Fibroblast of lung (primary cell): Measurements from ENCODE around the gene NDUFB3. TPM values are rescaled to one million over a fixed set of nuclear protein-coding genes. Genes with fewer than 3 reads are reported as not detected.
A peak's percentile ranks its signal among the peaks of the same experiment; 100 is the strongest.

Experiments
- DNase-seq, 2 donors: peaks; one replicate each; pipeline versions ENCODE4 v3.0.0 to v3.0.0-alpha.2; 2010; ENCODE audit warnings: low read depth in 2 of 2
- H2AFZ ChIP-seq: 2 replicates; pipeline ENCODE4 v1.5.1; 2012; ENCODE audit warnings: low read length, control low read depth, inconsistent platforms
- H3K27ac ChIP-seq: 2 replicates; pipeline ENCODE4 v1.5.1; 2011; ENCODE audit warnings: low read length, control low read depth; ENCODE audit not compliant: insufficient read depth
- H3K27me3 ChIP-seq: 2 replicates; pipeline ENCODE4 v1.5.1; 2011; ENCODE audit warnings: mild to moderate bottlenecking, low read length; ENCODE audit not compliant: control insufficient read depth, insufficient read depth
- H3K36me3 ChIP-seq: 2 replicates; pipeline ENCODE4 v1.5.1; 2011; ENCODE audit warnings: low read length; ENCODE audit not compliant: control insufficient read depth, insufficient read depth
- H3K4me1 ChIP-seq: 2 replicates; pipeline ENCODE4 v1.5.1; 2011; ENCODE audit warnings: low read length; ENCODE audit not compliant: control insufficient read depth, insufficient read depth; ENCODE audit errors: extremely low read depth
- H3K4me2 ChIP-seq: 2 replicates; pipeline ENCODE4 v1.5.1; 2011; ENCODE audit warnings: low read length, control low read depth; ENCODE audit not compliant: insufficient read depth; ENCODE audit errors: extremely low read depth
- H3K4me3 ChIP-seq, 4 experiments: fragments of 200-600 bp in 1 of 4; sonication (generic) in 1 of 4; replicated peaks in 1 of 4; 2 replicates each; pipeline ENCODE4 v1.5.1; 2011 to 2016; ENCODE audit warnings: low read length in 4 of 4, low read depth in 3 of 4, mild to moderate bottlenecking in 3 of 4, control low read depth in 2 of 4, inconsistent platforms in 1 of 4, mixed read lengths in 1 of 4; ENCODE audit not compliant: insufficient read depth in 1 of 4; ENCODE audit errors: control extremely low read depth in 1 of 4
- H3K79me2 ChIP-seq: 2 replicates; pipeline ENCODE4 v1.5.1; 2012; ENCODE audit warnings: mild to moderate bottlenecking, low read length, inconsistent platforms; ENCODE audit not compliant: control insufficient read depth, insufficient read depth
- H3K9ac ChIP-seq: 2 replicates; pipeline ENCODE4 v1.5.1; 2011; ENCODE audit warnings: mild to moderate bottlenecking, low read length, control low read depth; ENCODE audit not compliant: insufficient read depth
- H3K9me3 ChIP-seq: 2 replicates; pipeline ENCODE4 v1.5.1; 2012; ENCODE audit warnings: low read depth, low read length; ENCODE audit not compliant: control insufficient read depth, insufficient read depth
- H4K20me1 ChIP-seq: 2 replicates; pipeline ENCODE4 v1.5.1; 2011; ENCODE audit warnings: low read length; ENCODE audit not compliant: control insufficient read depth, insufficient read depth; ENCODE audit errors: extremely low read depth
- CTCF ChIP-seq, 2 donors: IDR thresholded peaks in 1 of 2; conservative IDR thresholded peaks in 1 of 2; 1 replicate in 1 of 2; 2 replicates in 1 of 2; pipeline ENCODE4 v1.5.1; 2011 to 2012; ENCODE audit warnings: low read length in 2 of 2, control low read depth in 1 of 2, inconsistent platforms in 1 of 2, low read depth in 1 of 2, mild to moderate bottlenecking in 1 of 2
- EZH2 ChIP-seq: IDR thresholded peaks from 2 replicates; pipeline ENCODE4 v1.5.1; 2012; ENCODE audit warnings: low read length, control low read depth, mild to moderate bottlenecking; ENCODE audit errors: missing control alignments
- polyA plus RNA-seq, 2 donors: library from polyadenylated mRNA; depleted of rRNA in 1 of 2; stranded (reverse) in 1 of 2; unstranded in 1 of 2; fragments of >200 nt; gene quantifications; 2 replicates each; pipeline ENCODE4 v1.2.1, GENCODE V29; 2011 to 2012; ENCODE audit warnings: missing spikeins in 1 of 2
- total RNA-seq: library from RNA; depleted of rRNA; stranded (reverse); fragments of >200 nt; gene quantifications from 2 replicates; pipeline ENCODE4 v1.2.1, GENCODE V29; 2014

NDUFB3 gene
- total and polyA plus RNA-seq, 2 donors (not counting 1 experiment from before 2014, with no cell fraction given): 77.5 to 121 TPM

GRCh38 chr2:201046881-201047280, 24.9 kb upstream of the NDUFB3 start:
- no peak for DNase-seq
- Histone ChIP-seq H2AFZ (no peak overlapping the region), H3K4me2 (no peak overlapping the region), H3K27ac (no peak overlapping the region), H3K9ac (no peak overlapping the region), H3K79me2 (peaks cover 5% of the 10 kb centered on the region), H4K20me1 (no peaks in the 10 kb centered on the region), H3K4me1 (no peaks in the 10 kb centered on the region), H3K9me3 (no peaks in the 10 kb centered on the region), H3K36me3 (peaks cover 2% of the 10 kb centered on the region), H3K4me3 (no peak overlapping the region), H3K27me3 (no peaks in the 10 kb centered on the region)
- TF ChIP-seq CTCF (conservative IDR thresholded peaks at IDR 0.05 in 1 of 2, IDR thresholded peaks at IDR 0.05 in 1 of 2; ENCODE audit: low read depth in 1 of 2, low read length in 2 of 2): no peak
- no peak for TF ChIP-seq EZH2

GRCh38 chr2:201049455-201049854, 22.3 kb upstream of the NDUFB3 start:
- peak in 1 of 2 donors; percentile 12 for DNase-seq
- Histone ChIP-seq H2AFZ (no peak overlapping the region), H3K4me1 (no peaks in the 10 kb centered on the region)

GRCh38 chr2:201057087-201057521, 14.7 kb upstream of the NDUFB3 start:
- Histone ChIP-seq H3K27ac (no peak overlapping the region), H3K36me3 (no peaks in the 10 kb centered on the region), H4K20me1 (no peaks in the 10 kb centered on the region), H2AFZ (no peak overlapping the region), H3K4me3 (no peak overlapping the region), H3K4me1 (no peaks in the 10 kb centered on the region), H3K27me3 (no peaks in the 10 kb centered on the region), H3K4me2 (no peak overlapping the region), H3K9ac (no peak overlapping the region), H3K79me2 (peaks cover 22% of the 10 kb centered on the region), H3K9me3 (no peaks in the 10 kb centered on the region)
- TF ChIP-seq CTCF (conservative IDR thresholded peaks at IDR 0.05 in 1 of 2, IDR thresholded peaks at IDR 0.05 in 1 of 2; ENCODE audit: low read depth in 1 of 2, low read length in 2 of 2): no peak
- TF ChIP-seq EZH2: no peak
- peak in 1 of 2 donors; percentile 26 for DNase-seq

More at GRCh38 chr2:201049455-201049854, 22.3 kb upstream of the NDUFB3 start:
- Histone ChIP-seq H3K79me2 (peaks cover 8% of the 10 kb centered on the region), H4K20me1 (no peaks in the 10 kb centered on the region), H3K9me3 (no peaks in the 10 kb centered on the region), H3K27ac (no peak overlapping the region), H3K9ac (no peak overlapping the region), H3K4me2 (no peak overlapping the region), H3K4me3 (no peak overlapping the region), H3K27me3 (no peaks in the 10 kb centered on the region), H3K36me3 (no peaks in the 10 kb centered on the region)
- TF ChIP-seq CTCF (conservative IDR thresholded peaks at IDR 0.05 in 1 of 2, IDR thresholded peaks at IDR 0.05 in 1 of 2; ENCODE audit: low read depth in 1 of 2, low read length in 2 of 2) (no peak), EZH2 (no peak)
